K562 (cell line): Measurements from ENCODE around the gene FAM204A. TPM values are rescaled to one million over a fixed set of nuclear protein-coding genes. Genes with fewer than 3 reads are reported as not detected.

ENCODE experiments used
- ATAC-seq: fragments of 200-7000 bp; cut with Tn5 transposase; 3 replicates; pipeline ENCODE4 v1.9.1; 2020; ENCODE audit warnings: moderate library complexity
- BruUV-seq: library from RNA; stranded (reverse); fragments of 400-500 nt; replicated peaks from 2 replicates; lab custom pipeline; 2021; lab: Mats Ljungman, UMichigan
- CTCF ChIA-PET: fragments of 300-600 bp; formaldehyde crosslinking; extraction: SDS; loops from one replicate; lab custom pipeline; 2021; ENCODE audit warnings: low intra/inter-chr PET ratio; lab: Yijun Ruan, JAX
- POLR2A ChIA-PET: fragments of 300-600, 350-650 bp; sonication (Branson Sonifier 250); formaldehyde crosslinking; extraction: SDS; loops from one replicate; lab custom pipeline; 2021; ENCODE audit warnings: antibody characterized with exemption, inconsistent platforms; lab: Yijun Ruan, JAX
- DNase-seq, 4 experiments: peaks; one replicate each; pipeline versions ENCODE4 v3.0.0 to v3.0.0-alpha.2; 2011 to 2018; ENCODE audit warnings: low spot score in 3 of 4, mixed read lengths in 3 of 4; ENCODE audit errors: extremely low read depth in 1 of 4
- FAIRE-seq: peaks from 2 replicates; lab custom pipeline; 2011; peaks lifted over from hg19 to GRCh38; lab: Jason Lieb, UNC
- H2AFZ ChIP-seq: 2 replicates; pipeline ENCODE4 v1.6.0; 2011; ENCODE audit warnings: low read depth, low read length, control low read depth, inconsistent platforms
- H3K27ac ChIP-seq: fragments of 200-600 bp; 3 replicates; pipeline ENCODE4 v1.8.0; 2011; ENCODE audit warnings: low read depth, mild to moderate bottlenecking, control low read depth, inconsistent platforms, low read length, moderate library complexity, mixed read lengths; ENCODE audit errors: extremely low read depth
- H3K27me3 ChIP-seq, 2 experiments: fragments of 300-600 bp in 1 of 2; 2 replicates in 1 of 2; 3 replicates in 1 of 2; pipeline versions ENCODE4 v1.6.0 to v1.8.0; 2011; ENCODE audit warnings: inconsistent platforms in 2 of 2, low read length in 2 of 2, mild to moderate bottlenecking in 1 of 2, mixed read lengths in 1 of 2, moderate library complexity in 1 of 2; ENCODE audit not compliant: control insufficient read depth in 2 of 2, insufficient read depth in 2 of 2
- H3K36me3 ChIP-seq: fragments of 300-600 bp; 3 replicates; pipeline ENCODE4 v1.8.0; 2011; ENCODE audit warnings: mild to moderate bottlenecking, low read length, inconsistent platforms; ENCODE audit not compliant: control insufficient read depth, insufficient read depth
- H3K4me1 ChIP-seq, 2 experiments: fragments of 200-600 bp in 1 of 2; replicated peaks in 1 of 2; 2 replicates in 1 of 2; 3 replicates in 1 of 2; pipeline versions ENCODE4 v1.5.1 to v1.8.0; 2011; ENCODE audit warnings: inconsistent platforms in 2 of 2, low read length in 2 of 2, mild to moderate bottlenecking in 1 of 2, mixed read lengths in 1 of 2, moderate library complexity in 1 of 2; ENCODE audit not compliant: control insufficient read depth in 2 of 2, insufficient read depth in 2 of 2
- H3K4me2 ChIP-seq: 2 replicates; pipeline ENCODE4 v1.6.1; 2011; ENCODE audit warnings: low read length, control low read depth, inconsistent platforms, mixed read lengths; ENCODE audit not compliant: insufficient read depth
- H3K4me3 ChIP-seq: fragments of 200-600 bp; sonication (generic), shearing (Covaris generic); 2 replicates; pipeline ENCODE4 v1.5.1; 2016; ENCODE audit warnings: control low read depth, inconsistent platforms
- H3K79me2 ChIP-seq: fragments of 200-600 bp; 3 replicates; pipeline ENCODE4 v1.8.0; 2011; ENCODE audit warnings: low read length, inconsistent platforms; ENCODE audit not compliant: control insufficient read depth, insufficient read depth
- H3K9ac ChIP-seq, 2 experiments: 2 replicates each; pipeline versions ENCODE4 v1.6.0 to v1.6.1; 2011; ENCODE audit warnings: low read depth in 2 of 2, low read length in 2 of 2, control low read depth in 1 of 2, inconsistent platforms in 1 of 2, mild to moderate bottlenecking in 1 of 2, mixed read lengths in 1 of 2; ENCODE audit not compliant: insufficient read depth in 1 of 2
- H3K9me1 ChIP-seq: one replicate; pipeline ENCODE4 v1.6.0; 2011; ENCODE audit warnings: inconsistent platforms, mild to moderate bottlenecking, low read length, moderate library complexity; ENCODE audit not compliant: control insufficient read depth, insufficient read depth
- H3K9me3 ChIP-seq: replicated peaks from 2 replicates; pipeline ENCODE4 v1.5.1; 2011; ENCODE audit warnings: low read depth, low read length, inconsistent platforms; ENCODE audit not compliant: control insufficient read depth, insufficient read depth
- H4K20me1 ChIP-seq: replicated peaks from 2 replicates; pipeline ENCODE4 v1.6.1; 2011; ENCODE audit warnings: low read length, inconsistent platforms, mixed read lengths; ENCODE audit not compliant: control insufficient read depth, insufficient read depth
- FOXA1 ChIP-seq: fragments of 450-650 bp; IDR thresholded peaks from 2 replicates; pipeline ENCODE4 v1.6.1; 2016; ENCODE audit warnings: mild to moderate bottlenecking, borderline replicate concordance
- ILF3 ChIP-seq: fragments of 450-650 bp; IDR thresholded peaks from 2 replicates; pipeline ENCODE4 v1.6.1; 2018; ENCODE audit warnings: antibody characterized with exemption, mild to moderate bottlenecking, moderate library complexity, borderline replicate concordance
- JUND ChIP-seq, 2 experiments: IDR thresholded peaks; 2 replicates in 1 of 2; 3 replicates in 1 of 2; pipeline ENCODE4 v1.6.1; 2011; ENCODE audit warnings: borderline replicate concordance in 2 of 2, low read depth in 2 of 2, low read length in 2 of 2, improper control_type of control experiment in 1 of 2, missing biosample characterization in 1 of 2, missing genetic modification characterization in 1 of 2, missing genetic modification reagents in 1 of 2
- LCOR ChIP-seq: sonication (generic); formaldehyde crosslinking; IDR thresholded peaks from 2 replicates; pipeline ENCODE4 v1.8.0; 2022; ENCODE audit warnings: mild to moderate bottlenecking, missing genetic modification reagents
- PHF21A ChIP-seq: fragments of 450-650 bp; IDR thresholded peaks from 2 replicates; pipeline ENCODE4 v1.6.1; 2017; ENCODE audit warnings: low read depth, borderline replicate concordance
- TAF15 ChIP-seq: fragments of 200-400 bp; formaldehyde crosslinking; IDR thresholded peaks from 2 replicates; pipeline ENCODE4 v1.6.1; 2017; ENCODE audit warnings: mild to moderate bottlenecking, low read depth, low read length, moderate library complexity
- YY1 ChIP-seq, 3 experiments: IDR thresholded peaks; 2 replicates each; pipeline ENCODE4 v1.6.1; 2011; ENCODE audit warnings: low read length in 2 of 3, mild to moderate bottlenecking in 2 of 3, moderate library complexity in 2 of 3, borderline replicate concordance in 1 of 3, control low read depth in 1 of 3, low read depth in 1 of 3; ENCODE audit not compliant: insufficient read depth in 3 of 3, insufficient replicate concordance in 2 of 3, control insufficient read depth in 1 of 3, insufficient read length in 1 of 3; ENCODE audit errors: extremely low read depth in 1 of 3
- ZNF311 ChIP-seq: fragments of 250-450 bp; sonication (Bioruptor Pico); IDR thresholded peaks from 2 replicates; pipeline ENCODE4 v1.4.0; 2020; ENCODE audit warnings: mild to moderate bottlenecking, moderate library complexity
- ZNF408 ChIP-seq: fragments of 250-450 bp; sonication (Bioruptor Pico); IDR thresholded peaks from 2 replicates; pipeline ENCODE4 v1.4.0; 2020; ENCODE audit warnings: low read depth, mild to moderate bottlenecking, moderate library complexity
- ZNF436 ChIP-seq: fragments of 250-450, 450-650 bp; sonication (Bioruptor Pico); formaldehyde crosslinking; IDR thresholded peaks from 2 replicates; pipeline ENCODE4 v1.7.0; 2020; ENCODE audit warnings: mild to moderate bottlenecking
- WGBS: fragments of 100-300 bp; shearing (Covaris generic); methylation state at CpG from one replicate; pipeline ENCODE4 v1.1.6; 2016; ENCODE audit warnings: low coverage, mixed read lengths; ENCODE audit not compliant: insufficient coverage; ENCODE audit errors: missing lambda C conversion rate; 5-methylcytosine and 5-hydroxymethylcytosine counted together
- in situ Hi-C: fragments of 300-500 bp; cut with MboI; formaldehyde crosslinking; loops from 4 replicates; pipeline ENCODE4 v1.15.0; 2018; ENCODE audit warnings: inconsistent platforms, mixed read lengths
- intact Hi-C: fragments of 100-400 bp; cut with micrococcal nuclease; formaldehyde crosslinking; loops from 2 replicates; pipeline ENCODE4 v1.14.2; 2022
- polyA plus RNA-seq, 8 experiments: library from polyadenylated mRNA; depleted of rRNA in 4 of 8; stranded (reverse) in 5 of 8; unstranded in 3 of 8; fragments of >200 nt; fragmentation: Nextera tagmentation in 2 of 8; fragmentation: Illumina TruSeq in 1 of 8; extraction: Ambion mirVana in 2 of 8; extraction: Trizol in 1 of 8; gene quantifications; 2 replicates each; pipeline versions ENCODE4 v1.2.1 to v1.2.3, GENCODE V29; 2011 to 2014; ENCODE audit warnings: inconsistent platforms in 1 of 8, missing spikeins in 1 of 8
- total RNA-seq, 7 experiments: library from RNA; depleted of rRNA in 6 of 7; stranded (reverse); fragments of >200 nt in 6 of 7; fragmentation: Illumina TruSeq in 2 of 7; extraction: Trizol in 2 of 7; gene quantifications; 2 replicates each; pipeline versions ENCODE4 v1.2.1 to v1.2.3, GENCODE V29; 2011 to 2021; ENCODE audit warnings: low replicate concordance in 1 of 7
- TF ChIP-seq, protein P1 (sequence below): fragments of 250-450 bp; sonication (Bioruptor Pico); IDR thresholded peaks from 2 replicates; pipeline ENCODE4 v1.4.0; 2020; ENCODE audit warnings: mild to moderate bottlenecking

FAM204A gene
- total and polyA plus RNA-seq, 9 of the 15 experiments (the other 6 are each of a cell fraction or from before 2014, with no cell fraction given) = 29.0 to 64.5 (median 44.9) TPM

DNA sequence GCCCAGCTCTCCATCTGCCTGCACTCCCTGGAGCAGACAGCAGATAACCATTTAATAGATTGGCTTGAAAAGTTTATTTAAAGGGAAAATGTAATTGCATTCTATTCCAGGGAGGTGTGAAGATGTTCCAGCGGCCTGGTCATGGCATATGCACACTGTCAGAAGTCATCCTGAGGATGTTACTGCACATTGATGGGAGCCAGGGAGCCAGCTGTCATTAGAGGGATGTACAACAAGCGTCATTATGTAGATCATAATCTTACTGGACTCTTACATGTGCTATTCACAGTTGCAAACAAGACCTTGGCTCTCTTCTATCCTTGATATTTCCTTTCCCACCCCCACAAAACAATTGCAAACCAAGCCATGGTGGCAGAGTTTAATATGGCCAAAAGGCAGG lies 65.4 kb downstream of the FAM204A start:
- H3K4me3 ChIP-seq = no peak overlapping the region
- FAIRE-seq = no peak
- ChIA-PET POLR2A (no interaction called here), CTCF (no interaction called here)
- H4K20me1 ChIP-seq = no peaks in the 10 kb centered on the region; the same call in 1 of the 2 replicates
- no peaks in the 10 kb centered on the region for H3K36me3 ChIP-seq
- H3K9me3 ChIP-seq = no peaks in the 10 kb centered on the region
- no peak overlapping the region for H2AFZ ChIP-seq
- DNase-seq = no peak
- H3K9me1 ChIP-seq = no peaks in the 10 kb centered on the region
- 0% methylated on average over 2 of the region's 2 CpGs for WGBS
- TF ChIP-seq JUND (IDR thresholded peaks at IDR 0.05; ENCODE audit: borderline replicate concordance, low read depth, low read length) (no peak), JUND (tag; IDR thresholded peaks at IDR 0.05; ENCODE audit: borderline replicate concordance, low read depth, low read length) (no peak), PHF21A (no peak), TAF15 (no peak), ZNF408 (CRISPR knock-in tag) (no peak), ILF3 (no peak), ZNF436 (CRISPR knock-in tag) (no peak), ZNF311 (no peak), LCOR (no peak), FOXA1 (no peak), YY1 (IDR thresholded peaks at IDR 0.05; ENCODE audit: borderline replicate concordance in 1 of 3, control insufficient read depth in 1 of 3, extremely low read depth in 1 of 3, insufficient read depth in 3 of 3, insufficient read length in 1 of 3, insufficient replicate concordance in 2 of 3, low read depth in 1 of 3, low read length in 2 of 3) (no peak)
- TF ChIP-seq, protein P1, sequence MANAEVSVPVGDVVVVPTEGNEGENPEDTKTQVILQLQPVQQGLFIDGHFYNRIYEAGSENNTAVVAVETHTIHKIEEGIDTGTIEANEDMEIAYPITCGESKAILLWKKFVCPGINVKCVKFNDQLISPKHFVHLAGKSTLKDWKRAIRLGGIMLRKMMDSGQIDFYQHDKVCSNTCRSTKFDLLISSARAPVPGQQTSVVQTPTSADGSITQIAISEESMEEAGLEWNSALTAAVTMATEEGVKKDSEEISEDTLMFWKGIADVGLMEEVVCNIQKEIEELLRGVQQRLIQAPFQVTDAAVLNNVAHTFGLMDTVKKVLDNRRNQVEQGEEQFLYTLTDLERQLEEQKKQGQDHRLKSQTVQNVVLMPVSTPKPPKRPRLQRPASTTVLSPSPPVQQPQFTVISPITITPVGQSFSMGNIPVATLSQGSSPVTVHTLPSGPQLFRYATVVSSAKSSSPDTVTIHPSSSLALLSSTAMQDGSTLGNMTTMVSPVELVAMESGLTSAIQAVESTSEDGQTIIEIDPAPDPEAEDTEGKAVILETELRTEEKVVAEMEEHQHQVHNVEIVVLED = no peak
- intact Hi-C loops = no loop called here
- ATAC-seq = no peak
- H3K27ac ChIP-seq = no peak overlapping the region
- H3K9ac ChIP-seq = no peak overlapping the region
- no peaks in the 10 kb centered on the region for H3K79me2 ChIP-seq
- no peak overlapping the region for H3K4me2 ChIP-seq
- no peaks in the 10 kb centered on the region; a peak in 1 of 5 replicates for H3K27me3 ChIP-seq
- in situ Hi-C loops = no loop called here
- no peaks in the 10 kb centered on the region for H3K4me1 ChIP-seq
- no TSS peak for BruUV-seq
